DND-41 (cell line): ENCODE data around the gene PDIA5.

Experiments used
- ATAC-seq: fragments of 200-7000 bp; cut with Tn5 transposase; 3 replicates; pipeline ENCODE4 v1.9.1; 2021; ENCODE audit warnings: low read depth; ENCODE audit not compliant: insufficient read depth
- DNase-seq: peaks from one replicate; pipeline ENCODE4 v3.0.0-alpha.2; 2020
- H2AFZ ChIP-seq: 2 replicates; pipeline ENCODE4 v1.6.0; 2012; ENCODE audit warnings: low read depth, low read length
- H3K27ac ChIP-seq: 2 replicates; pipeline ENCODE4 v1.5.1; 2012; ENCODE audit warnings: low read length, inconsistent platforms
- H3K27me3 ChIP-seq: fragments of 200-600 bp; sonication (generic); 2 replicates; pipeline ENCODE4 v1.6.0; 2012; ENCODE audit warnings: low read length, mild to moderate bottlenecking, inconsistent platforms; ENCODE audit not compliant: insufficient read depth, poor library complexity
- H3K36me3 ChIP-seq: 2 replicates; pipeline ENCODE4 v1.5.1; 2012; ENCODE audit warnings: low read length, inconsistent platforms; ENCODE audit not compliant: insufficient read depth
- H3K4me1 ChIP-seq: 2 replicates; pipeline ENCODE4 v1.5.1; 2012; ENCODE audit warnings: mild to moderate bottlenecking, low read length; ENCODE audit not compliant: insufficient read depth
- H3K4me2 ChIP-seq: 2 replicates; pipeline ENCODE4 v1.6.0; 2012; ENCODE audit warnings: mild to moderate bottlenecking, moderate library complexity, low read length, inconsistent platforms; ENCODE audit not compliant: insufficient read depth
- H3K4me3 ChIP-seq, 2 experiments: fragments of 200-600 bp in 1 of 2; shearing (Covaris generic) in 1 of 2; 2 replicates each; pipeline ENCODE4 v1.5.1; 2012 to 2016; ENCODE audit warnings: inconsistent platforms in 2 of 2, low read length in 2 of 2, mild to moderate bottlenecking in 2 of 2, low read depth in 1 of 2, moderate library complexity in 1 of 2
- H3K79me2 ChIP-seq: 2 replicates; pipeline ENCODE4 v1.6.0; 2012; ENCODE audit warnings: low read length, inconsistent platforms; ENCODE audit not compliant: insufficient read depth
- H3K9ac ChIP-seq: 2 replicates; pipeline ENCODE4 v1.6.0; 2012; ENCODE audit warnings: low read depth, mild to moderate bottlenecking, inconsistent platforms, low read length, moderate library complexity
- H3K9me3 ChIP-seq: 2 replicates; pipeline ENCODE4 v1.5.1; 2012; ENCODE audit warnings: low read length, moderate library complexity, mild to moderate bottlenecking, inconsistent platforms; ENCODE audit not compliant: insufficient read depth, severe bottlenecking
- H4K20me1 ChIP-seq: 2 replicates; pipeline ENCODE4 v1.6.0; 2012; ENCODE audit warnings: low read length; ENCODE audit not compliant: insufficient read depth
- CTCF ChIP-seq: IDR thresholded peaks from 2 replicates; pipeline ENCODE4 v1.5.1; 2012; ENCODE audit warnings: borderline replicate concordance, low read length, moderate library complexity, mild to moderate bottlenecking; ENCODE audit not compliant: poor library complexity, severe bottlenecking; ENCODE audit errors: extremely low read depth
- EZH2 ChIP-seq: IDR thresholded peaks from 3 replicates; pipeline ENCODE4 v1.6.1; 2012; ENCODE audit warnings: borderline replicate concordance, low read depth, mild to moderate bottlenecking, moderate library complexity, low read length, inconsistent platforms; ENCODE audit not compliant: severe bottlenecking

The PDIA5 gene

GRCh38 chr3:123148772-123149171 is 81.9 kb downstream of the PDIA5 start:
- ATAC-seq (no peak), DNase-seq (no peak)
- Histone ChIP-seq H3K36me3 (peaks cover 64% of the 10 kb centered on the region), H3K79me2 (no peaks in the 10 kb centered on the region), H4K20me1 (no peaks in the 10 kb centered on the region; the same call in 1 of the 2 replicates), H3K4me1 (no peaks in the 10 kb centered on the region), H3K4me2 (no peak overlapping the region), H3K4me3 (no peak overlapping the region), H3K27me3 (no peaks in the 10 kb centered on the region), H3K9ac (no peak overlapping the region), H2AFZ (no peak overlapping the region), H3K9me3 (no peaks in the 10 kb centered on the region), H3K27ac (no peak overlapping the region)
- TF ChIP-seq EZH2 (no peak), CTCF (no peak)

GRCh38 chr3:123149525-123149924 is 82.7 kb downstream of the PDIA5 start:
- H3K36me3 ChIP-seq = peaks cover 61% of the 10 kb centered on the region
- no peak overlapping the region for H3K27ac ChIP-seq
- ATAC-seq (no peak), DNase-seq (no peak)
- H4K20me1 ChIP-seq = no peaks in the 10 kb centered on the region; the same call in 1 of the 2 replicates
- no peak overlapping the region for H2AFZ ChIP-seq
- TF ChIP-seq EZH2 = no peak
- TF ChIP-seq CTCF = no peak
- H3K79me2 ChIP-seq = no peaks in the 10 kb centered on the region
- no peak overlapping the region for H3K9ac ChIP-seq
- no peaks in the 10 kb centered on the region for H3K4me1 ChIP-seq
- no peak overlapping the region for H3K4me2 ChIP-seq
- no peaks in the 10 kb centered on the region for H3K9me3 ChIP-seq
- H3K27me3 ChIP-seq = no peaks in the 10 kb centered on the region
- H3K4me3 ChIP-seq = no peak overlapping the region

- Histone ChIP-seq H3K4me1 (no peaks in the 10 kb centered on the region), H3K79me2 (no peaks in the 10 kb centered on the region), H3K4me2 (no peak overlapping the region), H3K4me3 (no peak overlapping the region), H2AFZ (no peak overlapping the region), H3K27me3 (no peaks in the 10 kb centered on the region), H4K20me1 (no peaks in the 10 kb centered on the region; the same call in 1 of the 2 replicates), H3K27ac (no peak overlapping the region), H3K9me3 (no peaks in the 10 kb centered on the region), H3K9ac (no peak overlapping the region), H3K36me3 (peaks cover 57% of the 10 kb centered on the region)
- no peak for ATAC-seq
- DNase-seq = no peak
- no peak for TF ChIP-seq EZH2
- no peak for TF ChIP-seq CTCF
These were observed 83.8 kb downstream of the PDIA5 start for GRCh38 chr3:123150449-123151215.
